ENCODE data around the gene HOXC12. TPM values are rescaled to one million over a fixed set of nuclear protein-coding genes. Genes with fewer than 3 reads are reported as not detected.
A peak's percentile ranks its signal among the peaks of the same experiment; 100 is the strongest.

Gene HOXC12
- total RNA-seq, 2 experiments from 2014 or later: not detected

DNA sequence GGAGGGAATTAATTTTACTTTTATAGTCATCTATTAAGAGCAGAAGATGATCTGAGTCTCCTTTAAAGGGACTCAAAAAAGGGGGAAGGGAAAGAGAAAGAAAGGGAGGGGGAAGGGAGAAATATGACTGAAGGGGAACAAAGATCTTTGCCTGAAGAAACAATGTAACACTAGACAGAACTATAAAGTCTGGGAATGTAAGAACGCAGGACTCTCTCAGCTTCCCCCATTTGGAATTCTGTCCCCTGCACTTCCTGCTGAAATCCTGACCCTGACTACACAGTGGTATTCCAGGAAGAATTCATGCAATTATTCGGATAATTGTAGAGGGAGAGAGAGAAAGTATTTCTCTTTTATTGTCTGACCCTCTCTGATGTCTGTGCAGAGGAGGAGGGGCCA, 9.6 kb downstream of the HOXC12 start:
- H3K9me3 Mint-ChIP-seq: no peaks in the 10 kb centered on the region
- no peak for DNase-seq
- H3K4me3 Mint-ChIP-seq: no peak overlapping the region
- H3K4me1 Mint-ChIP-seq (ENCODE audit: low read depth): peaks cover 29% of the 10 kb centered on the region
- TF ChIP-seq, protein P1, sequence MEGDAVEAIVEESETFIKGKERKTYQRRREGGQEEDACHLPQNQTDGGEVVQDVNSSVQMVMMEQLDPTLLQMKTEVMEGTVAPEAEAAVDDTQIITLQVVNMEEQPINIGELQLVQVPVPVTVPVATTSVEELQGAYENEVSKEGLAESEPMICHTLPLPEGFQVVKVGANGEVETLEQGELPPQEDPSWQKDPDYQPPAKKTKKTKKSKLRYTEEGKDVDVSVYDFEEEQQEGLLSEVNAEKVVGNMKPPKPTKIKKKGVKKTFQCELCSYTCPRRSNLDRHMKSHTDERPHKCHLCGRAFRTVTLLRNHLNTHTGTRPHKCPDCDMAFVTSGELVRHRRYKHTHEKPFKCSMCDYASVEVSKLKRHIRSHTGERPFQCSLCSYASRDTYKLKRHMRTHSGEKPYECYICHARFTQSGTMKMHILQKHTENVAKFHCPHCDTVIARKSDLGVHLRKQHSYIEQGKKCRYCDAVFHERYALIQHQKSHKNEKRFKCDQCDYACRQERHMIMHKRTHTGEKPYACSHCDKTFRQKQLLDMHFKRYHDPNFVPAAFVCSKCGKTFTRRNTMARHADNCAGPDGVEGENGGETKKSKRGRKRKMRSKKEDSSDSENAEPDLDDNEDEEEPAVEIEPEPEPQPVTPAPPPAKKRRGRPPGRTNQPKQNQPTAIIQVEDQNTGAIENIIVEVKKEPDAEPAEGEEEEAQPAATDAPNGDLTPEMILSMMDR (IDR thresholded peaks at IDR 0.05): no peak
- ChIA-PET CTCF (interaction anchor here (1.1 kb wide), 1 partner anchor 21 kb away, joined by 3 read pairs; the partner anchor contains the start of gene HOXC10), POLR2A (no interaction called here)
- no peak for ATAC-seq
- peaks cover 2% of the 10 kb centered on the region for H3K36me3 Mint-ChIP-seq (ENCODE audit: low read depth)
- intact Hi-C loops (cut with micrococcal nuclease): no loop called here
- H3K27ac Mint-ChIP-seq: no peak overlapping the region
- peaks cover 89% of the 10 kb centered on the region for H3K27me3 Mint-ChIP-seq

DNA sequence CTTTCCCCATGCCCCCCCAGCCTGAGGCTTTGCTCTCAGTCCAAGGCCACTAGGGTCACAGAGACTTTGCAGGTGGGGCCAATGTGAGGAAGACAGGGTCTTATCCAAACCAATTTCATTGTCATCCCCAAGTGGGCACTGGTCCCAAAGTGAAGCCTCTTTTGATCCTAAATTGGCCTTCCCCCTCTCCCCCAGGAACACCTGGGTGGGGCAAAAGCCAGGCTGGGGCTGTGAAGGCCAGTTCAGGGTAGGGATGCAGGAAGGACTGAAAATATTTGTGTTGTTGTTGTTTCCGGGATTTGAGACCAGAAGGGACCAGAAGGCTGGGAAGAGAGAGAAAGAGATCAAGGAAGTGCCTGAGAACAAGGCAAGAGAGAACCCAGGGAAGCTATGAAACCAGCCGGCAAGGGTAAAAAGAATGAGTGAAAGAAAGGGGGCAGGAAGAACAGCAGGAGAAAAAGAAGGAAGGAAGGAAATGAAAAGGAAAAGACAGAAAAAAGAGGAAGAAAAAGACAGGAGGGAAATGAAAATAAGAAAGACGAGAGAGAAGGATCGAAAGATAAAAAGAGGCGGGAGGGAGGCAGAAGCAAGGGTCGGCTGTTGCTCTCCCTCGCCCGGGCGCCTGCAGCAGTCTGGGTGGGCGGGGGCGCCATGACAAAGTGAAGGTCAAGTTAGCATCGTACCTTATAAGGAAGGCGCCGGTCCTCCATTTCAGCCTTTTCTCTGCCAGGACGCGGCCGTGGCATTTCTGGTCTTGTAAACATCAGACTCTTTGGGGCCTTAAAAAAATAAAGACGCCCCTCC, 10.8 kb downstream of the HOXC12 start:
- H3K27me3 Mint-ChIP-seq: peaks cover 85% of the 10 kb centered on the region
- ATAC-seq (peak; percentile 42), DNase-seq (peak; percentile 61)
- ChIA-PET POLR2A (no interaction called here), CTCF (interaction anchor here (1.0 kb wide), 1 partner anchor 10 kb away, joined by 3 read pairs; no protein-coding TSS in a partner anchor)
- TF ChIP-seq, protein P1 (IDR thresholded peaks at IDR 0.05): no peak
- intact Hi-C loops (cut with micrococcal nuclease): no loop called here
- H3K27ac Mint-ChIP-seq: no peak overlapping the region
- peaks cover 26% of the 10 kb centered on the region for H3K4me1 Mint-ChIP-seq (ENCODE audit: low read depth)
- H3K4me3 Mint-ChIP-seq: no peak overlapping the region
- H3K9me3 Mint-ChIP-seq: no peaks in the 10 kb centered on the region
- H3K36me3 Mint-ChIP-seq (ENCODE audit: low read depth): peaks cover 2% of the 10 kb centered on the region

DNA sequence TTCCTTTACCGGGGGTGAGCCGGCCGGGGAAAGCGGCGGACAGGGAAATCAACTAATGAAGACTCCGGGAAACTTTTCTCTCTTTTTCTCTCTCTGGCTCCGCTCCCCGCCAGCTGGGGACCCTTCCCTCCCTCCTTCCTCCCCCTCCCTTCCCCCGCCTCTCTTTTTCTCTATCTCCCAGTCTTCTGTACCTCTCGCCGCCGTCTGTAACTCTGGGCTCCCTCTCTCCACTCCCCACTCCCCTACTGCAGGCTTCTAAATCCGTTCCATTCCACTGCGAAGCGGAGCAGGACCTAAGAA, 11.3 kb downstream of the HOXC12 start:
- Mint-ChIP-seq H3K27ac (no peak overlapping the region), H3K4me1 (ENCODE audit: low read depth) (peaks cover 25% of the 10 kb centered on the region), H3K27me3 (peaks cover 87% of the 10 kb centered on the region), H3K4me3 (peak overlapping the region; percentile 12), H3K9me3 (no peaks in the 10 kb centered on the region), H3K36me3 (ENCODE audit: low read depth) (peaks cover 2% of the 10 kb centered on the region)
- POLR2A ChIA-PET: no interaction called here
- CTCF ChIA-PET: interaction anchor here (0.6 to 1.3 kb wide), 4 partner anchors 19 to 68 kb away, joined by 3 to 5 read pairs (median 5); partner anchors contain the start of genes HOXC10 and HOXC5
- intact Hi-C loops (cut with micrococcal nuclease): no loop called here
- TF ChIP-seq, protein P1 (IDR thresholded peaks at IDR 0.05): no peak
- ATAC-seq (no peak), DNase-seq (no peak)

DNA sequence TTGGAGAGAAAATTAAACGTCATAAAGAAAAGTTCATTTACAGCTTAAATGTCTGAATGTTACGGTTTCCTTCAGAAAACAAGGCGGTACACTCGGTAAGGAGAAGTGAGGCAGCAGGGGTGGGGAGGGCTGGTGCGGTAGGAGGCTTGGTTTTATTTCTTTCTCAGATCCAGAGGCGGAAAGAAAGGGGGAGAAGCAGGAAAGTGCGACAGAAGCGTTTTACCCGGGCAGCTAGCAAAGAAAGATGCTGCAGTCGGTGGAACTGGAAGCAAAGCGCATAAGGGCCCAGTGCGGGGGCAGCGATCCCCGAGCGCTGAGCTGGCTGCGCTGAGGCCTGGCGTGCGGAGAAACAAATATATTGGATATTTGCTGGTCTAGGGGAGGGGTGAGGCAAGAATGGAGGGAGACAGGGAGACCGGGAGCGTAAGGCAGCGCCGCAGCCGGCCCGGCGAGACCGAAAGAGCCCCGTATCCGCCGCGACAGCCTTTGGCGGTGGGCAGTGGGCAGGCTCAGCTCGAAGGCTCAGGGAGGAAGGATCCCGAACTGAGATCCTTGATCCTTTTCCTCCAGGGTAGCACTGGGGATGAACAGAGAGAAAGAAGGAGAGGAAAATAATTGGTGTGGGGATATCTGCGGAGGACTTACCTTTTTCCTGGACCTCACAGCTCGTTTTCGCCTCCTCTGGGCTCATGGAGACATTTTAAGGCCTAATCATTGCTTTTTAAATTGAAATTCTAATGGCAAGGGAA, 11.9 kb downstream of the HOXC12 start:
- Mint-ChIP-seq H3K36me3 (ENCODE audit: low read depth) (peaks cover 2% of the 10 kb centered on the region), H3K4me1 (ENCODE audit: low read depth) (peaks cover 25% of the 10 kb centered on the region), H3K9me3 (no peaks in the 10 kb centered on the region), H3K27ac (no peak overlapping the region), H3K27me3 (peaks cover 92% of the 10 kb centered on the region), H3K4me3 (peak overlapping the region; percentile 12)
- DNase-seq (no peak), ATAC-seq (no peak)
- ChIA-PET POLR2A (interaction anchor here (0.7 kb wide), 1 partner anchor 242 kb away, joined by 3 read pairs; no protein-coding TSS in a partner anchor), CTCF (interaction anchor here (0.6 to 1.3 kb wide), 4 partner anchors 19 to 68 kb away, joined by 3 to 5 read pairs (median 5); partner anchors contain the start of genes HOXC10 and HOXC5)
- intact Hi-C loops (cut with micrococcal nuclease): no loop called here
- TF ChIP-seq, protein P1 (IDR thresholded peaks at IDR 0.05): no peak
